Right renal pelvis (tissue), 4 donors: ENCODE results near the gene POU3F1. TPM values are rescaled to one million over a fixed set of nuclear protein-coding genes. Genes with fewer than 3 reads are reported as not detected.
A peak's percentile ranks its signal among the peaks of the same experiment; 100 is the strongest.

Experiments
- DNase-seq, 4 donors: peaks; one replicate each; pipeline ENCODE4 v3.0.0-alpha.2; 2013; ENCODE audit warnings: low read depth in 4 of 4, low spot score in 3 of 4, missing footprints in 1 of 4
- polyA plus RNA-seq, 4 donors: library from polyadenylated mRNA; unstranded; fragments of 120-200 nt; gene quantifications; one replicate each; pipeline ENCODE4 v1.2.1, GENCODE V29; 2013; ENCODE audit not compliant: insufficient read length in 4 of 4

The POU3F1 gene
- polyA plus RNA-seq, 4 donors = 0.53 to 1.2 (median 1.0) TPM

DNA sequence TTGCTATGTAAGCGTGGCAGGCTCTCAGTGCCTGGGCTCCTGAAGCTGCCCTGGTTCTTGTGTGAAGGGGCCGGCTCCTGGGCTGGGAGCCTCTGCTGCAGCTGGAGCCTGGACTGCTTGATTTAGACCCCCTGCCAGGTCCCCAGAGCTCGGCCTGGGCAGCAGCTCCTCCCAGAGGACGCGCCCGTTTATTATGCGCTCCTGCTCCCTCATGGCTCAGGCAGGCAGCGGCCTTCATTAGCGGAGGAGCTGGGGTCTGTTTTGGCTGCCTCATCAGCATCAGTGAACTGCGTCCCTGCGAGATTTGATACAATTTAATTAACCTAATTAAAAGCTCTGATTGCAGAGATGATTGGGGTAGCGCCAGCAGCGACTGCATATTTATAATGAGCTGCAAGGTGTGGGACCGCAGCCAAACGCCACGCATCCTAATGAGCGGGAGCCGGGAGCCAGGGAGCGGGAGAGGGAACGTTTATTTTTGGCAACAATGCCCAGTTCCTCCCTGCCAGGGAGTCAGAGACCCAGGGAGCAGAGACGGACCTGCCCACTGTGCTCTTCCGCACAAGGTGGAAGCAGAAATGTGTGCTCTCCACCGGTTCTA is 17.4 kb downstream of the POU3F1 start:
- DNase-seq = no peak

DNA sequence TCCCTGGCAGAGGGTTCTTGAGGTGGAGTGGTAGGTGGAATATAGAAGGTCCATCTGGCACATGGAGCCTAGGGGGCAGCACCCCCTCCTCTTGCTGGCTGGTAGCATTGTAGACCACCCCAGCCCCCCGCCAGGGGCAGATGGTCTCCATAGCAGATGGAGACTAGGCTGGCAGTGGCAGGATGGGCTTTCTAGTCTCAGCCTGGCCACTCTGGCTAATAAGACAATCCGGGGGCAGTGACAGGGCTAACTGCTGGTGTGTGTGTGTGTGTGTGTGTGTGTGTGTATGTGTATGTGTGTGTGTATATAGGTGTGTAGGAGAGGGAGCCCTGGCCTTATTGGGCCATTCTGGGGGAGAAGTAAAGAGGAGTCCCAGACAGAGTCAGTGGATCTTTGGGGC is 17.9 kb downstream of the POU3F1 start:
- DNase-seq = no peak

DNA sequence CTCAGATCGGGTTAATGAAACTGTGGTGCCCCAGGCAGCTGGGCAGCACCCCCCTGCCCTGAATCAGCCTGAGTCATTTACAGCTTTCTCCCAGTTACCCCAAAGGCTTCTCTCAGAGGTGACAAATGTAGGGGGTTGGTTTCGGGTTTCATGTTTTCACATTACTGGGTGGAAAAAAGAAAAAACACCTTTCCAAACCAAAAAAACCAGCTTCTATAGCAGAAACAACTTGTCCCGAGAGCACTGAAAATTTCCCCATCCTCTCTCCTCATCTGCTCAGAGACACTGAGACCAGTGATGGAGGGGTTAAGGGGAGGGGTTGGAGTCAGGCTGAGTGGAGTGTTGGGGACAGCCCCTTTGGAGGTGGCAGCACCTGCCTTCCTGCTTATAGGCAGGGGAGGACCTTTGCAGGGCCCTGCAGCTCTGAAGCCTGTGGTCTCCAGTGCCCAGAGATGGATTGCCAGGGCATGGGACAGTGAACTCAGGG is 18.4 kb downstream of the POU3F1 start:
- DNase-seq = no peak

DNA sequence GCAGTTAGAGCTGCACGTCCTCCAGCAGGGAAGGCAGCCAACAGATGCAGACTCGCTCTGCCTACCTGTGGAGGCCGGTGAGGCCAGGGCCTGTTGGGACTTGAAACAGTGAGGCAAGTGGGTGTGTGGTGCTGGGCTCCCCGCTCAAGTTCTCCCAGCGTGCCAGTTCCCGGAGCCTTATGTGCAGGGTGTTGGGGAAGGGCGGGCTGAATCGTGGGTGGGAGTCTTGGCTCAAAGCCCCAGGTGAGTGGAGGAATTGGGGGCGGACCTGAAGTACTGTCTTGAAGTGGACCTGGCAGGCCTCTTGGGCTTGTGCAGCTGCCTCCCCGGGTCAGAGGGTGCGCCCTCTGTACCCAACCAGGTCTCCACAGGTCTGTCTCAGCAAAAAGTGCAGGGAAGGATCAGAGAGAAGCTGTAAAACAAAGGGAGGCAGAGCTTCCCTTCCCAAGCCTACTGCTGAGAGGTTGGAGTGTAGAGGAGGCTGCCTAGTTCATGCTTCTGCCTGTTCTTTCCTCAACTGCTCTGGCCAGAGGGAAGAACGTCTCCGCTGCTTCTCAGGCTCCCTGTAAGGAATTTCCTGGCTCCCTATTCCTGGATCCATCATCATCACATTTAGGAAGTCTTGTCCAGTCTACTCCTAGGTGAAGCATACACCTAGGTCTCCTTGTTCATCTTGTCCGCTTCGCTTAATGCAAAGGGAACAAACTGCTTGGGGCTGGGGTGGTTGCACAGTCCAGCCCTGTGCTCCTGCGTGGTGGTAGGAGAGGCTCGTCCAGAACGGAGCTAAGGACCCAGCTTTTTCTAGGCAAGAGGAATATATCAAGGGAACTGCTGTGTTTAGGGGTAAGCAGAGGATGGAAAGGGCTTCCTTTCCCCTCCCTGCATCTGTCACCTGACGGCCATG is 19.1 kb downstream of the POU3F1 start:
- DNase-seq = no peak

DNA sequence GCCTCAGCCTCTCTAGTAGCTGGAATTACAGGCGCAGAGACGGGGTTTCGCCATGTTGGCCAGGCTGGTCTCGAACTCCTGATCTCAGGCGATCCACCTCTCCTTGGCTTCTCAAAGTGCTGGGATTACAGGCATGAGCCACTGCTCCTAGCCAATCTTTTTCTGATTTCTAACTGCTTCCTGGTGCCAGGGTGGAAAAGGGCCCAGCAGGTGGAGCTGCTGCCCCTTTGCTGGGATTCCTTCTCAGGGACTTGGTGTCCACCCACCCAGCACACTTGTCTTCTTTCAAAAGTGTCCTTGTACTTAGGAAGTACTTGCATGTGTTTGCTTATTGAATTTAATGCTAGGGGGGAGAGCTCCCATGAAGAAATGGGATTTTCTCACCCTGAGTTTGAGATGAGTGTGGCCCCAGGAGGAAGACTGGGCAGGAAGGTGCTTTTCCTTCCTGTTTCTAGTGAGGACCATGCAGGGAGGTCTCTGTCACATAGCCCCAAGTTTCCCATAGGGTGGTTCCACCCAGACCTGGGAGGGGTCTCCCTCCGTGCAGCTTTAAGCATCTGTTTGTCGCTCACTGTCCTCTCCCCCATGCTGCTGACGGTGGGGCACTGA is 19.9 kb downstream of the POU3F1 start:
- DNase-seq = no peak

DNA sequence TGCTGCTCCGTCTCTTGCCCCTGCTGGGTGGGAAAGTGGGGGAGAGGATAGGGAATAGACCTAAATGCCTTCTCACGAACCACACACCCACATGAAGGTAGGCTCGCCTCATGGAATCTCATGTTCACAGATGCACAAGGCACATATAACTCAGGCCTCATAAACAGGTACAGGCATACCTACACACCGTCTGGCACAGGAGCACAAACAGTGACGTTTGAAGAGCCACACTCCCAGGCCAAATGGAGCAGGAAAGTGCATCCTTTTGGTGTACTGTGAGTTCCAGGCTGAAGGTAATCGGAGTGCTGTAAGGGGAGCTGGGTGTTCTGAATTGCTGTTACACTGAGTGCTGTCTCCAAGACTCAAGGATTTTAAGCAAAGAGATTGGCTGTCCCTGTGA is 20.9 kb downstream of the POU3F1 start:
- no peak for DNase-seq

DNA sequence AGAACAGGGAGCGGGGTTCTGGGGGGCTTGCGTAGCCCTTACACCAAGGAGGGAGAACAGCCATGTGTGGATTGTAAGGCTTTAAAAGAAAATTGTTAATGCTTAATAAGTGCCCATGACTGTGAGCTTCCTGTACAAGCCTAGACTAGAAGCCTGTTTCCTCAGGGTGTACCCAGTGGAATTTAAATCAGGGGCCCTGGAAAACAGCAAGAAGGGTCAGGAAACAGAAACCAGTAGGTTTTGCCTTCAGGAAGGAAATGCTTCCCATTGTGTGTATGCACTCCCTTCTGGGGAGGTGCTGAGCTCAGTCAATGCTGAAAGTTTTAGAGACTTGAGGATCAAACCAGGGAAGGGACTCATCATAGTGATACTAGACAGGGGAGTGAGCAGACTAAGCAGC is 21.4 kb downstream of the POU3F1 start:
- DNase-seq = no peak

DNA sequence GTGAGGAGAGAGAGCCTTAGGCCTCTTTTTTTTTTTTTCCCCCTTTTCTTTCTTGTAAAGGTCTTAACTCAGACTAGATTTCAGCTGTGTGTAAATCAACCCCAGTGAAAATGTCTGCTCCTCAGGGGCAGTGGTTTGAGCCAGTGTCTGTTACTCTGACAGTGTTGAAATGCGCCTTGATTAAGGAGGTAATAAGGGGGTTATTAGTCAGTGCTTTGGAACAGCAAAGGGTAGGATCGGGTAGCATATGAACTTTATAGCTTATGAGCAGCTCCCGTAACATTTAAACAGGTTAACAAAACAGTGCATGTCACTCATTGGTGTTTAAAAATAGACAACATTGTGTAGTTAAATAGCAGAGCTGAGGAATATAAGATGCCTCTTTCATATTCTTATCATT is 23.8 kb downstream of the POU3F1 start:
- DNase-seq = no peak

DNA sequence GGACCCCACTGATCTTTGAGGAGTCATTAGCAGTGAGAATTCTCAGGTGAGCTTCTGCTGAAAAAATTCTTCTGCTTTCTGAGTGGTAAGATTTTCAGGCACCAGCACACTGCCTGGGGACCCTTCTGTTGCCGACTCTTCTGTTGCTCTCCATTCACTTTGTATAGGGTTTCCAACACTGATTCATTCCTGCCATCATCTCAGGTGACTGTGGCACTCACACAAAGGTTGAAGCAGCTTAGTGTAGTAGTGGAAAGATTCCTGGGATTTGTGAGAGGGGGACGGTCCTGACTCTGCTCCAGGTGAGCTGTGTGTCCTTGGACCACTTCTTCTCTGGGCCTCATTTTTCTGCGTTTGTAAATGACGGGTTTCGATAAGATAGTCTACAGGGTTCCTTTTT is 24.6 kb downstream of the POU3F1 start:
- DNase-seq = no peak

DNA sequence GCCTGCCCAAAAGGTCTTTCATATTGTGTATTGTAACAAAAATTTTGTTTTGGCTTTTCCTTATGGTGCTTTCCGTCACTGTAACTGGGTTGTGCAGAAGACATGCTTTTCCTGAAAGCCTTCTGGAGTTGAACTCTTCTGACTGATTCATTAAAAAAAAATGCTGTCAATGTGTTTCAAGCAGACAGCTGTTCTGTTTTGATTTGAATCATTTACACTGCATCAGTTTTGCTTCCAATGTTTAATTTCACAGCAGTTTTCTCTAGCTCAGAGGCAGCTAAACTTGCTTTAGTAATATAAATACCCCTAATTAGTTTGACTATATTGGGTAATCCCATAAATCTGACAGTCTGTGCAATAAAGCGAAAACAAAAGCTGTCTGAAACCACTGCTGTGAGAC is 26.2 kb downstream of the POU3F1 start:
- no peak for DNase-seq

DNA sequence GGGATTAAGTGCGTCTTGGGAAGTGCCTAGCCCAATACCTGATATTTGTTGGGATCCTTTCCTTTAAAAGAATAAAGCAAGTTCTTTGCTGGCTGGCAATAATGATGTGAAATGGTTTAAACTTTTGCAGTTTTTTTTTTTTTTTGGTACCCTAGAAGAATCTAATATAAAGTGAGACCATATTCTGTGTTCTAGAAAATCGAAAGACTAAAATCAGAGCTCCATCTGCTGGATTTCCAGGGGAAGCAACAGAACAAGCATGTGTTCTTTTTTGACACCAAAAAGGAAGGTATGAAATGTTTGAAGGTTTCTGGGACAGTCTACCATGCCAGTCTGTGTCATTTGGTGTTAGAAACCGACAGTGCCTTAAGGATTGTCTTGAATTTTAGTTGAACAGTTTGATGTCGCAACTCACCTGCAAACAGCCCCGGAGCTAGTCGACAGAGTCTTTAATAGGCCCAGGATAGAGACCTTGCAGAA is 27.7 kb downstream of the POU3F1 start:
- no peak for DNase-seq

DNA sequence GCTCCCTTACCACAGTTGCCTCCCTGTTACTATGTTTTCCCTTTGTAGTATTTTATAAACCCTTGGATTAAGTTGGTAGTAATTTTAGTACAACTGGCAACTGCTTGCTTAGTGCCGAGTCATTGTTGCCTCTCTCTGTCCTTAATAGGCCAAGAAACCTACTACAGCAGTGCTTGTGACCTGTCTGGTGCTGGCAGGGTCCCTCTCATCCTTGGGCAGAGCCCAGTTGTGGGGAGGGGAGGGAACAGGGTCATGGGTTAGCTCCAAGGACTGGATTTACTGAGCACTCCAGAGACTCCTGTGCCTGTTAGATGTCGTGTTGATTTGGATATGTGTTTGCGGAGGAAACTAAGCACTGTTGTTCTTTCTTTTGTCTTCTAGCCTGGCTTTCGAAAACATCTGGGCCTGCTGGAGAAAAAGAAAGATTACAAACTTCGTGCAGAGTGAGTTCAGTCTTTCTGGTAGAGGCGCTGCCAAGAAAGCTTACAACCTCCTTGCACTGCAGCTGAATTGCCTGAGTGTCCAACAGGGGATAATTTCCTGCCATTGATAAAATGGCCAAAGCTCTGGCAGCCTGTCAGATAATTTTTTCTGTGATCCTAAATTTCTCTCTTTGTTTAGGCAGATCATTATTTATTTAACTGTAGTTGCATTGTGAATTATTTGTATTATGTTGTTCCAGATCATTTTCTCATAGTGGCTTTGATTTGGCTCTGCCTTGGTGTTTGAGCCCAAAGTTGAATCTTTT is 30.4 kb downstream of the POU3F1 start:
- DNase-seq = no peak

DNA sequence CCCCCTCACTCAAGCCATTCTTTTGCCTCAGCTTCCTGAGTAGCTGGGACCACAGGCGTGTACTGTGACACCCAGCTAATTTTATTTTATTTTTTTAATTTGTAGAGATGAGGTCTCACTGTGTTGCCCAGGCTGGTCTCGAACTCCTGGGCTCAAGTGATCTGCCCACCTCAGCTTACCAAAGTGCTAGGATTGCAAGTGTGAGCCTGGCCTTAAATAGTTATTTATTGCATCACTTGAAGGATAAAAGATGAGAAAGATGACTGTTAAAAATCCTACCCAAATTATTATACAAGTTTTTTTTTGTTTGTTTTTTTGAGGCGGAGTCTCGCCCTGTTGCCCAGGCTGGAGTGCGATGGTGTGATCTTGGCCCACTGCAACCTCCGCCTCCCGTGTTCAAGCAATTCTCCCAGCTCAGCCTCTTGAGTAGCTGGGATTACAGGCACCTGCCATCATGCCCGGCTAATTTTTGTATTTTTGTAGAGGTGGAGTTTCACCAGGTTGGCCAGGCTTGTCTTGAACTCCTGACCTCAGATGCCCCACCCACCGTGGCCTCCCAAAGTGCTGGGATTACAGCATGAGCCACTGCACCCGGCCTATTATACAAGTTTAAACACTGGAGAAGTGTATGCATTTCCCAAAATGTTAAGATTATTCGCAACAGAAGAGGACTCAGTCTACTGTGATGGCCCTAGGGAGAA is 31.7 kb downstream of the POU3F1 start:
- no peak for DNase-seq

DNA sequence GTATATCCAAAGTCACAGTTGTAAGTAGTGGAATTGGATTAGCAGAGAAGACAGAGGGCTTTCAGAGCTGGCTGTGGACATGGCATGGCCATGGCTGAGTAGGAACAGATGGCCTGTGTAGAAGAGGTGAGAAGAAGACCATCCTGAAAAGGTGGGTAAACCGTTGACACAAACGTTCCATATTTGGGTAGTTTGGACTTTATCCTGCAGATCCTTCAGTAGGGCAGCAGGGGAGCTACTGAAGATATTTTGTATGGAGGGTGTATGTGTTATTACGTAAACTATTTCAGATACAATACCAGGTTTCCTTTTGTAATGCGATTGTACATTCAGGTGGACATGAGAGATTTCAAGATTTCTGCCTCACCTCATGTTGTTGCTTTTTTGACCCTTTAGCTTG is 32.4 kb downstream of the POU3F1 start:
- no peak for DNase-seq

DNA sequence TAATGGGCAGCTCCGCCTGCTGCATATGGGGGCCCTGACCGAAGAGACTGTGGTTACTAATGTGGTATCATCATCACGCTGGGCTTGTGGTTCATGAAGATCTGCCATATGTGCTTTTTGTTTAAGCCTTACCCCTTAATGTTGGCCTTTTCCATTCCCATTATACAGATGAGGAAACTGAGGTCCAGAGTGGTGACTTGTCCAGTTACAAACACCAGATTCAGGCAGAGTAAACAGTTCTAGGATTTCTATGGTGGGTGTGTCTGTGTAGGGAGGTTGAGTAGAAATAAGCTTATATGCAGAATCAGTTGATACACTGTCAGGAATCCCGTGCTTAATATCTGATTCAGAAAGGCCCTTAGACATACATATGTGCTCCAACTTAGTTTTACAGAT is 33.4 kb downstream of the POU3F1 start:
- DNase-seq = no peak

DNA sequence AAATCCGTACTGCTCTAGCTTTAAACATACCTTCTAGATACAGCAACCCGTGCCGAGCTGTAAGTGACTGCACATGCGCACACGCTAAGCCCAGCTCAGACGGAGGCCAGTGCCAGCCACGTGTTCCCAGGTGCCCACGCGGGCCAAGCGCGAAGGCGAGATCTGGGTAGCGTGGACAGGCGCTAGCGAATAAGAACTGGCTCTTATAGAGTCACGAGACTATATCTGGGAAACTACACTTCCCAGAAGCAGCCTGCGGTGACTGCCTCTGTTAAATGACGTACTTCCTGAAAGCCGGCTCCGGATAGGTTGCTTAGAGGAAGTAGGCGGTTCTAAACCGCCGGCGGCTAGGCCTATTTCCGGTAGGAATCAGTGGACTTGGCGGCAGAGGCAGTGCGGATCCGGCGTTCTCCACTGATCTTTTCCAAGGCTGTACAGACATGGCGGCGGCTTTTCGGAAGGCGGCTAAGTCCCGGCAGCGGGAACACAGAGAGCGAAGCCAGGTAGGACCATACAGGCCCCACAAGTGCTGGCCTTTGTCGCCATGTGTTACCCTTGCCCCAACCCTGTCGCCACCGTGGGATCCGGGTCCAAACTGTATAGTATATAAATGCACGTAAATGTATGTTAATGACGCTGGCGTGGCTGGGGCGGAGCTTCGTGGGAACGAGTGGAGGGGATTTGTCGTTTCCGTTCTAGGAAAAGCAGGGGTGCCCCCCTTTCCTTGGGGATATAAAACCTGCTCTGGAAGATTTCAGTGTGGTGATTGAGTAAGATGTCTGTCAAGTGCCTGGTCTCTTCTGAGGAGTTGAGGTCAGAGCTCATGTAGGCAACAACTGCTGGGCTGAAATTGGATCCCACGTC is 34.0 kb downstream of the POU3F1 start, which contains the start of gene UTP11:
TSS of gene UTP11 (plus strand) at position 372 of the 864 bp plus-strand sequence. CDS start at position 441, 69 bp downstream.
- peak; percentile 92 to 96 (median 96) for DNase-seq

DNA sequence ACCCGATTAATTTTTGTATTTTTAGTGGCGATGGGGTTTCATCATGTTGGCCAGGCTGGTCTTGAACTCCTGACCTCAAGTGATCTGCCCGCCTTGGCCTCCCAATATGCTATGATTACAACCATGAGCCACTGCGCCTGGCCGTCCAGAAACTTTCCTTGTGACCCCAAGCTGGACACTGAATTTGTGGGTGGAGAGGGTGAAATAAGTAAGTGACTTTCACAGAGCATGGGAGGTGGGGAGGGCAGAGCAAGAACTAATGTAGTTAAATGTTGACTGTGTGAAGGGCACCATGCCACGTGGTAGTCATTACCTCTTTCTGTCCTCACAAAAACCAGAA is 36.8 kb downstream of the POU3F1 start:
- no peak for DNase-seq

DNA sequence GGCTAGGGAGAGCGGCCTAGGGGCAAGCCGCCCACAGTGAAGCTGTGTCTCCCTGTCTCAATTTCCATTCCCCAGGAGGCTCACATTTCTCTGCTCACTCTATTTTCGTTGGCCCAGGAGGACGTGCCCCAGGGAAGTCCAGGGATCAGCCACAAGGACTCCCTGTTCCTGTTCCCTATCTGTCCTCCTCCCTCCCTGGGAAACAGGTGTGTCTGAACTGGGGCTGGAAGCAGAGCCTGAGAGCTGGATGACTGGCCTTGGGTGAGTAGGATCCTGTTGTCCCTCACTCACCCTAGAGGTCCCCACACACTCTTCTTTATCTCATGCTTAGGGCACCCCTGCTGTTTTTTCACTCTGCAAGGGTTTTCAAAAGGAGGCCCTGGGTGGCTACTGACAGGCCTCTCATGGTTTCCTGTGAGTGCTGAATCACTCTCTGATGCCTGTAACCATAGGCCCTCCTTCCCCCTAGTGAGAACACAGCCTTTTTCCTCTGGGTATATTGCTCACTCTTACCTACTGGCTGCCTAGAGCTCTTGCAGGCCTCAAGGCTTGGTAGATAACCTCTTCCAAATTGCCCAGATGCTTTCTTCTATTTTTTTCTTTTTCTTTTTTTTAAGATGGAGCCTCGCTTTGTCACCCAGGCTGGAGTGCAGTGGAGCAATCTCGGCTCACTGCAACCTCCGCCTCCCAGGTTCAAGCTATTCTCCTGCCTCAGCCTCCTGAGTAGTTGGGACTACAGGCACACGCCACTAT is 37.3 kb downstream of the POU3F1 start:
- no peak for DNase-seq
